ENCODE measurements around the gene GDPD5.

GRCh38 chr11:75463106-75463774, 62.5 kb downstream of the GDPD5 start:
- TF ChIP-seq TSHZ2 (CRISPR knock-in tag; IDR thresholded peaks at IDR 0.05) = no peak
- TF ChIP-seq TCF4 (CRISPR knock-in tag; IDR thresholded peaks at IDR 0.05; ENCODE audit: borderline replicate concordance) = no peak
- no peak for TF ChIP-seq TOX (CRISPR knock-in tag; IDR thresholded peaks at IDR 0.05; ENCODE audit: borderline replicate concordance)
- TF ChIP-seq GLIS3 (CRISPR knock-in tag; IDR thresholded peaks at IDR 0.05) = no peak
- TF ChIP-seq PPARA (CRISPR knock-in tag; IDR thresholded peaks at IDR 0.05; ENCODE audit: borderline replicate concordance) = no peak
- TF ChIP-seq OSR1 (CRISPR knock-in tag; IDR thresholded peaks at IDR 0.05) = no peak
- no peak for TF ChIP-seq PATZ1 (CRISPR knock-in tag; IDR thresholded peaks at IDR 0.05; ENCODE audit: borderline replicate concordance)
- TF ChIP-seq ZFP30 (CRISPR knock-in tag; IDR thresholded peaks at IDR 0.05) = no peak
- no peak for TF ChIP-seq ZNF70 (CRISPR knock-in tag; IDR thresholded peaks at IDR 0.05)
- no peak for TF ChIP-seq ARNTL (CRISPR knock-in tag; IDR thresholded peaks at IDR 0.05; ENCODE audit: borderline replicate concordance, low read depth)
